Neuronal stem cell (in vitro differentiated cells): ENCODE measurements around the gene METTL25.

ENCODE experiments used
- DNase-seq: peaks from one replicate; pipeline ENCODE4 v3.0.0-alpha.2; 2013; ENCODE audit warnings: low spot score
- H2AFZ ChIP-seq: one replicate; pipeline ENCODE4 v1.6.1; 2013; ENCODE audit warnings: mild to moderate bottlenecking, low read length, inconsistent platforms
- H2AK5ac ChIP-seq: 2 replicates; pipeline ENCODE4 v1.6.1; 2013; ENCODE audit warnings: low read depth, mild to moderate bottlenecking, inconsistent platforms, low read length, moderate library complexity, mixed read lengths
- H2BK120ac ChIP-seq: 2 replicates; pipeline ENCODE4 v1.6.1; 2013; ENCODE audit warnings: low read depth, mild to moderate bottlenecking, inconsistent platforms, low read length, moderate library complexity, mixed read lengths
- H2BK12ac ChIP-seq: one replicate; pipeline ENCODE4 v1.6.1; 2013; ENCODE audit warnings: low read length, inconsistent platforms
- H2BK15ac ChIP-seq: 2 replicates; pipeline ENCODE4 v1.6.1; 2013; ENCODE audit warnings: mild to moderate bottlenecking, low read length, inconsistent platforms, mixed read lengths
- H2BK5ac ChIP-seq: one replicate; pipeline ENCODE4 v1.6.1; 2013; ENCODE audit warnings: inconsistent platforms, mild to moderate bottlenecking, low read length, moderate library complexity
- H3K14ac ChIP-seq: one replicate; pipeline ENCODE4 v1.6.1; 2013; ENCODE audit warnings: low read length, inconsistent platforms
- H3K18ac ChIP-seq: 2 replicates; pipeline ENCODE4 v1.6.1; 2013; ENCODE audit warnings: low read length, inconsistent platforms
- H3K23ac ChIP-seq: 2 replicates; pipeline ENCODE4 v1.6.1; 2013; ENCODE audit warnings: low read depth, mild to moderate bottlenecking, mixed read lengths, low read length, inconsistent platforms; ENCODE audit not compliant: poor library complexity
- H3K27ac ChIP-seq: replicated peaks from 3 replicates; pipeline ENCODE4 v1.5.1; 2013; ENCODE audit warnings: low read length, inconsistent platforms
- H3K27me3 ChIP-seq, 3 experiments: 2 replicates each; pipeline ENCODE4 v1.6.1; 2013; ENCODE audit warnings: low read length in 3 of 3, mild to moderate bottlenecking in 2 of 3, inconsistent platforms in 1 of 3, low read depth in 1 of 3, mixed read lengths in 1 of 3, moderate library complexity in 1 of 3; ENCODE audit not compliant: control insufficient read depth in 3 of 3, insufficient read depth in 3 of 3
- H3K36me3 ChIP-seq, 2 donors: replicated peaks in 1 of 2; 2 replicates each; pipeline ENCODE4 v1.6.1; 2013; ENCODE audit warnings: low read length in 2 of 2; ENCODE audit not compliant: control insufficient read depth in 2 of 2, insufficient read depth in 2 of 2
- H3K4ac ChIP-seq: 2 replicates; pipeline ENCODE4 v1.6.1; 2013; ENCODE audit warnings: inconsistent platforms, mild to moderate bottlenecking, low read length, moderate library complexity
- H3K4me1 ChIP-seq, 2 donors: 1 replicate in 1 of 2; 2 replicates in 1 of 2; pipeline ENCODE4 v1.6.1; 2013; ENCODE audit warnings: low read length in 2 of 2, low read depth in 1 of 2; ENCODE audit not compliant: control insufficient read depth in 2 of 2, insufficient read depth in 1 of 2
- H3K4me2 ChIP-seq: one replicate; pipeline ENCODE4 v1.6.1; 2013; ENCODE audit warnings: mild to moderate bottlenecking, low read length, inconsistent platforms; ENCODE audit not compliant: insufficient read depth, poor library complexity, severe bottlenecking
- H3K4me3 ChIP-seq, 2 donors: 2 replicates each; pipeline ENCODE4 v1.5.1; 2013; ENCODE audit warnings: low read length in 2 of 2, mild to moderate bottlenecking in 2 of 2, inconsistent platforms in 1 of 2, moderate library complexity in 1 of 2
- H3K79me1 ChIP-seq: one replicate; pipeline ENCODE4 v1.6.1; 2013; ENCODE audit warnings: low read depth, mild to moderate bottlenecking, inconsistent platforms, low read length, moderate library complexity
- H3K9ac ChIP-seq: one replicate; pipeline ENCODE4 v1.6.1; 2013; ENCODE audit warnings: mild to moderate bottlenecking, low read depth, low read length, inconsistent platforms; ENCODE audit not compliant: poor library complexity
- H3K9me3 ChIP-seq, 2 donors: replicated peaks in 1 of 2; 2 replicates each; pipeline versions ENCODE3 to v1.6.1; 2013; ENCODE audit warnings: low read length in 2 of 2, mild to moderate bottlenecking in 2 of 2, inconsistent platforms in 1 of 2, low read depth in 1 of 2, mixed read lengths in 1 of 2, moderate library complexity in 1 of 2; ENCODE audit not compliant: control insufficient read depth in 2 of 2, insufficient read depth in 1 of 2
- H4K8ac ChIP-seq: one replicate; pipeline ENCODE4 v1.6.1; 2013; ENCODE audit warnings: low read depth, mild to moderate bottlenecking, inconsistent platforms, low read length, moderate library complexity
- H4K91ac ChIP-seq: one replicate; pipeline ENCODE4 v1.6.1; 2013; ENCODE audit warnings: low read length, low read depth, mild to moderate bottlenecking, inconsistent platforms; ENCODE audit not compliant: poor library complexity
- WGBS, 2 donors: extraction: QIAGEN DNeasy Blood & Tissue Kit; methylation state at CpG; one replicate each; pipeline ENCODE4 v1.1.7; 2013; ENCODE audit warnings: missing lambda C conversion rate in 2 of 2, mixed read lengths in 1 of 2; ENCODE audit not compliant: insufficient read length in 2 of 2, insufficient replicate concordance in 1 of 2; ENCODE audit errors: extremely low coverage in 2 of 2; 5-methylcytosine and 5-hydroxymethylcytosine counted together

The METTL25 gene

GRCh38 chr12:82398879-82399278 is 40.5 kb downstream of the METTL25 start:
- Histone ChIP-seq H3K27ac (no peak overlapping the region), H3K14ac (no peak overlapping the region), H3K4me3 (no peak overlapping the region), H4K91ac (no peak overlapping the region), H2BK5ac (no peak overlapping the region), H3K4me2 (no peak overlapping the region), H3K27me3 (no peaks in the 10 kb centered on the region), H3K18ac (no peak overlapping the region), H2BK120ac (no peak overlapping the region), H3K79me1 (no peaks in the 10 kb centered on the region), H2BK15ac (no peak overlapping the region), H3K9me3 (no peaks in the 10 kb centered on the region), H3K36me3 (no peaks in the 10 kb centered on the region), H4K8ac (no peak overlapping the region), H2AK5ac (no peak overlapping the region), H3K4me1 (no peaks in the 10 kb centered on the region), H3K9ac (no peak overlapping the region), H3K4ac (no peak overlapping the region), H2BK12ac (no peak overlapping the region), H3K23ac (no peak overlapping the region), H2AFZ (no peak overlapping the region)
- no peak for DNase-seq

DNA sequence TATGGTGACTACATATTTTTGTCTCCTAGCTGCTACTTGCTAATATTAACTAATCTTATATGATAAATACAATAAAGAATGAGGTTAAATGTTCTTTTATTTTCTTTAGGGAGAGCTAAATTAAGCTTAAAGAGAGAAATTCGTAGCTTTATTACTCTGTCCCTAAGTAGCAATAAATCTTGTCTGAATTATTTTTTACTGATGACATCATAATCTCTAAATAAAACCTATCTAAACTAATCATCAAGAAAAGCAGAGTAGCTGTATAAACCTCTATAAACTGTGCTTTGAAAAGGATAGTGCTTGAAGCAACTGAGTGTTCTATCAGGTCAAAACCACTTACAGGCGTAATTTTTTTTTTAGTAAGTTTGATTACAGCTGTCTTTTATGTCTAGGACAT is 42.5 kb downstream of the METTL25 start:
- Histone ChIP-seq H3K4ac (no peak overlapping the region), H3K36me3 (no peaks in the 10 kb centered on the region), H2BK120ac (no peak overlapping the region), H2BK15ac (no peak overlapping the region), H3K27me3 (no peaks in the 10 kb centered on the region), H2BK12ac (no peak overlapping the region), H3K14ac (no peak overlapping the region), H3K23ac (no peak overlapping the region), H3K9ac (no peak overlapping the region), H3K4me1 (no peaks in the 10 kb centered on the region), H4K8ac (no peak overlapping the region), H2AFZ (no peak overlapping the region), H3K27ac (no peak overlapping the region), H3K4me3 (no peak overlapping the region), H3K18ac (no peak overlapping the region), H3K79me1 (no peaks in the 10 kb centered on the region), H2BK5ac (no peak overlapping the region), H4K91ac (no peak overlapping the region), H3K9me3 (no peaks in the 10 kb centered on the region), H2AK5ac (no peak overlapping the region), H3K4me2 (no peak overlapping the region)
- no peak for DNase-seq
- WGBS, 2 donors = no CpG with 5 or more reads among the region's 2 CpGs

DNA sequence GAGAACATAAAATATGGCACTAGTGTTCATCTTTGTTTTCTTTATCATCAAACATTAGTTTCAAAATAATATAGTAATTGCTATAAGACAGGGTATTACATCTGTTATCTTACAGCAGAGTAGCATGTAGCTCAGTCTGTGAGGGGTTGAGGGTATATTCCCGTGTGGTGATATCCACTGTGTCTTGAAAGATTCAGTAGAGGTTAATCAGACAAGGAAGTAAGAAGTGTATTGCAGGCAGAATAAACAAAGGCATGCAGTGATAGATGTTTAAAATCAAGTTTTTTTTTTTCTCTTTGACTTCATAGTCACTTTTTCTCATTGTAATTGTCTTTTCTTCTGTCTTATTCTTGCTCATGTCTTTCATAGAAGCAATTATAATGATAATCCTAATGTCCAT is 48.3 kb downstream of the METTL25 start:
- no peaks in the 10 kb centered on the region for H3K36me3 ChIP-seq
- H3K9me3 ChIP-seq = no peaks in the 10 kb centered on the region
- no peak overlapping the region for H3K23ac ChIP-seq
- H3K4me1 ChIP-seq = no peaks in the 10 kb centered on the region
- WGBS, 2 donors = no CpG with 5 or more reads among the region's 1 CpG
- no peak overlapping the region for H3K4me2 ChIP-seq
- DNase-seq = no peak
- H2BK5ac ChIP-seq = no peak overlapping the region
- H3K27ac ChIP-seq = no peak overlapping the region
- H4K91ac ChIP-seq = no peak overlapping the region
- H3K4me3 ChIP-seq = no peak overlapping the region
- no peak overlapping the region for H2AFZ ChIP-seq
- no peak overlapping the region for H3K18ac ChIP-seq
- no peak overlapping the region for H2BK15ac ChIP-seq
- H2AK5ac ChIP-seq = no peak overlapping the region
- no peak overlapping the region for H3K4ac ChIP-seq
- no peak overlapping the region for H3K9ac ChIP-seq
- H3K14ac ChIP-seq = no peak overlapping the region
- H2BK120ac ChIP-seq = no peak overlapping the region
- H4K8ac ChIP-seq = no peak overlapping the region
- no peak overlapping the region for H2BK12ac ChIP-seq
- H3K79me1 ChIP-seq = no peaks in the 10 kb centered on the region
- no peaks in the 10 kb centered on the region for H3K27me3 ChIP-seq

DNA sequence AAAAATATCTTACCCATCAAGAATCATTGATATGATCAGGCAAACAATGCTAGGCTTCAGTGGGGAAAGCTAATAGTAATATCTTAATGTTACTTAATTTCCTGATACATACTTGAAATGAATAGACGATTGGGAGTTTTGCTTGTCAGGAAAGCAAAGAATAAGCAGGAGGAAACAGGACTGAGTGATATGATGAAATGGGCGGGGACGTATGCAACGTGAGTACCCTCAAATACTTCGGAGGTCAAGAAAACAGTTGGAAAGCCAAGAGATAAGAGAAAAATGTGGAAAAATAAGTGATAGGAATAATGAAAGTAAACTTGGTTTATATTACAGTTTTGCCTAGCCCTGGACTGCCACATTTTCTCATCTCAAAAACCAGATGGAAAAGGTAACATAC is 49.2 kb downstream of the METTL25 start:
- Histone ChIP-seq H3K36me3 (no peaks in the 10 kb centered on the region), H3K27ac (no peak overlapping the region), H3K4me2 (no peak overlapping the region), H2BK120ac (no peak overlapping the region), H4K8ac (no peak overlapping the region), H3K9ac (no peak overlapping the region), H3K23ac (no peak overlapping the region), H3K4me3 (no peak overlapping the region), H2AK5ac (no peak overlapping the region), H3K14ac (no peak overlapping the region), H2AFZ (no peak overlapping the region), H3K4me1 (no peaks in the 10 kb centered on the region), H3K18ac (no peak overlapping the region), H3K9me3 (no peaks in the 10 kb centered on the region), H4K91ac (no peak overlapping the region), H3K4ac (no peak overlapping the region), H2BK12ac (no peak overlapping the region), H3K79me1 (no peaks in the 10 kb centered on the region), H2BK15ac (no peak overlapping the region), H2BK5ac (no peak overlapping the region), H3K27me3 (no peaks in the 10 kb centered on the region)
- no peak for DNase-seq
- WGBS, 2 donors = no CpG with 5 or more reads among the region's 5 CpGs
